ENCODE data around the gene IL1F10.

DNA sequence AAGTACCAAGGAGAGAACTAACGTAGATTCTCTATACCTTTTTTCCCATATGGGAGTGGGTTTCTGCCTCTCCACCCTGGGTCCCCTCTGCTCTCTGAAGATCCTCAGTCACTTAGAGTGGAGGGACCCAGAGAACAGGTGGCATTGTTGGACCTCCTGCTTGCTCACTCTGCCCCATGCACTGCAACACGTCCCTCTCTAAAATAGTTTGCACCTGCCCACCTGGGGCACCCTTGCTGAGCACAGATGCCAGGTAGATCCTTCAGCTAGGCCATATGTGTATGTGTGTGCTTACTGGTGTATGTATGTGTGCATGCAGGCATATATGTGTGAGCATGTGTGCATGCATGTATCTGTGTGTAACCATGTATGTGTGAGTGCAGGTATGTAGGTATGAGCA, 6.5 kb upstream of the IL1F10 start:
- TF ChIP-seq PHF21A (CRISPR knock-in tag; IDR thresholded peaks at IDR 0.05) (no peak), CBX2 (IDR thresholded peaks at IDR 0.05; ENCODE audit: low read depth, low read length) (no peak), CBX2 (CRISPR knock-in tag; IDR thresholded peaks at IDR 0.05; ENCODE audit: low read depth) (no peak), REPIN1 (CRISPR knock-in tag; IDR thresholded peaks at IDR 0.05; ENCODE audit: borderline replicate concordance, low read depth) (no peak), POLR2G (IDR thresholded peaks at IDR 0.05; ENCODE audit: low read depth, low read length) (no peak), MAFK (conservative IDR thresholded peaks at IDR 0.05 in 1 of 2, IDR thresholded peaks at IDR 0.05 in 1 of 2; ENCODE audit: low read length in 2 of 2) (no peak)
- TF ChIP-seq, protein P1, sequence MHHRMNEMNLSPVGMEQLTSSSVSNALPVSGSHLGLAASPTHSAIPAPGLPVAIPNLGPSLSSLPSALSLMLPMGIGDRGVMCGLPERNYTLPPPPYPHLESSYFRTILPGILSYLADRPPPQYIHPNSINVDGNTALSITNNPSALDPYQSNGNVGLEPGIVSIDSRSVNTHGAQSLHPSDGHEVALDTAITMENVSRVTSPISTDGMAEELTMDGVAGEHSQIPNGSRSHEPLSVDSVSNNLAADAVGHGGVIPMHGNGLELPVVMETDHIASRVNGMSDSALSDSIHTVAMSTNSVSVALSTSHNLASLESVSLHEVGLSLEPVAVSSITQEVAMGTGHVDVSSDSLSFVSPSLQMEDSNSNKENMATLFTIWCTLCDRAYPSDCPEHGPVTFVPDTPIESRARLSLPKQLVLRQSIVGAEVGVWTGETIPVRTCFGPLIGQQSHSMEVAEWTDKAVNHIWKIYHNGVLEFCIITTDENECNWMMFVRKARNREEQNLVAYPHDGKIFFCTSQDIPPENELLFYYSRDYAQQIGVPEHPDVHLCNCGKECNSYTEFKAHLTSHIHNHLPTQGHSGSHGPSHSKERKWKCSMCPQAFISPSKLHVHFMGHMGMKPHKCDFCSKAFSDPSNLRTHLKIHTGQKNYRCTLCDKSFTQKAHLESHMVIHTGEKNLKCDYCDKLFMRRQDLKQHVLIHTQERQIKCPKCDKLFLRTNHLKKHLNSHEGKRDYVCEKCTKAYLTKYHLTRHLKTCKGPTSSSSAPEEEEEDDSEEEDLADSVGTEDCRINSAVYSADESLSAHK (CRISPR knock-in tag; IDR thresholded peaks at IDR 0.05; ENCODE audit: borderline replicate concordance), result no peak

All from HepG2 (cell line).